GM19455 (cell line): ENCODE results near the gene SYNE1.
A peak's percentile ranks its signal among the peaks of the same experiment; 100 is the strongest.
"Not testable (repeated sequence)": the region's sequence is repeated elsewhere in the genome, so short reads cannot be mapped to it uniquely, and the experiment has no call there.

Experiments used
- ATAC-seq: cut with Tn5 transposase; IDR thresholded peaks from one replicate; pipeline ENCODE4 v1.9.1; 2021; ENCODE audit not compliant: unreplicated experiment

The SYNE1 gene, protein sequence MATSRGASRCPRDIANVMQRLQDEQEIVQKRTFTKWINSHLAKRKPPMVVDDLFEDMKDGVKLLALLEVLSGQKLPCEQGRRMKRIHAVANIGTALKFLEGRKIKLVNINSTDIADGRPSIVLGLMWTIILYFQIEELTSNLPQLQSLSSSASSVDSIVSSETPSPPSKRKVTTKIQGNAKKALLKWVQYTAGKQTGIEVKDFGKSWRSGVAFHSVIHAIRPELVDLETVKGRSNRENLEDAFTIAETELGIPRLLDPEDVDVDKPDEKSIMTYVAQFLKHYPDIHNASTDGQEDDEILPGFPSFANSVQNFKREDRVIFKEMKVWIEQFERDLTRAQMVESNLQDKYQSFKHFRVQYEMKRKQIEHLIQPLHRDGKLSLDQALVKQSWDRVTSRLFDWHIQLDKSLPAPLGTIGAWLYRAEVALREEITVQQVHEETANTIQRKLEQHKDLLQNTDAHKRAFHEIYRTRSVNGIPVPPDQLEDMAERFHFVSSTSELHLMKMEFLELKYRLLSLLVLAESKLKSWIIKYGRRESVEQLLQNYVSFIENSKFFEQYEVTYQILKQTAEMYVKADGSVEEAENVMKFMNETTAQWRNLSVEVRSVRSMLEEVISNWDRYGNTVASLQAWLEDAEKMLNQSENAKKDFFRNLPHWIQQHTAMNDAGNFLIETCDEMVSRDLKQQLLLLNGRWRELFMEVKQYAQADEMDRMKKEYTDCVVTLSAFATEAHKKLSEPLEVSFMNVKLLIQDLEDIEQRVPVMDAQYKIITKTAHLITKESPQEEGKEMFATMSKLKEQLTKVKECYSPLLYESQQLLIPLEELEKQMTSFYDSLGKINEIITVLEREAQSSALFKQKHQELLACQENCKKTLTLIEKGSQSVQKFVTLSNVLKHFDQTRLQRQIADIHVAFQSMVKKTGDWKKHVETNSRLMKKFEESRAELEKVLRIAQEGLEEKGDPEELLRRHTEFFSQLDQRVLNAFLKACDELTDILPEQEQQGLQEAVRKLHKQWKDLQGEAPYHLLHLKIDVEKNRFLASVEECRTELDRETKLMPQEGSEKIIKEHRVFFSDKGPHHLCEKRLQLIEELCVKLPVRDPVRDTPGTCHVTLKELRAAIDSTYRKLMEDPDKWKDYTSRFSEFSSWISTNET (N-terminal part only)

GRCh38 chr6:152637296-152638047, at the start of gene SYNE1:
SYNE1 (minus strand) TSS chr6:152637362; CDS start chr6:152628331, 9,031 bp downstream.
- ATAC-seq = no peak

DNA sequence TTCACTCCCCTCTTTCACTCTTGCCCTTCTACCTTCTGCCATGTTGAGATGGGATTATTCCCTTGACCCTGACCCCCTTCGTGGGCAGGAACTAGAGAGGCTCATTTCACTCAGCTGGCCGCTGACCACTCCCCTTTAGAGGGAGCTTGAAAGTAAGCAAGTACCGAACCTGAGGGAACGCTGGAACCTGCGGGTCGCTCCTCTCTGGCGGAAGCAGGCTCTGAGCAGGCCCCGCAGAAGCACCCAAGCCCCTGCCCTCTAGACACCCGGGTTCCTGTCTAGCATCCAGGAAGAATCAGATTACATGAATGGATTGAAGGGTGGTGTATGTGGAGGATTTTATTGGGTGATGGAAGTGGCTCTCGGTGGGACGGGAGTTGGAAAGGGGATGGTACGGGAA, 48.7 kb upstream of the SYNE1 start:
- ATAC-seq = no peak

DNA sequence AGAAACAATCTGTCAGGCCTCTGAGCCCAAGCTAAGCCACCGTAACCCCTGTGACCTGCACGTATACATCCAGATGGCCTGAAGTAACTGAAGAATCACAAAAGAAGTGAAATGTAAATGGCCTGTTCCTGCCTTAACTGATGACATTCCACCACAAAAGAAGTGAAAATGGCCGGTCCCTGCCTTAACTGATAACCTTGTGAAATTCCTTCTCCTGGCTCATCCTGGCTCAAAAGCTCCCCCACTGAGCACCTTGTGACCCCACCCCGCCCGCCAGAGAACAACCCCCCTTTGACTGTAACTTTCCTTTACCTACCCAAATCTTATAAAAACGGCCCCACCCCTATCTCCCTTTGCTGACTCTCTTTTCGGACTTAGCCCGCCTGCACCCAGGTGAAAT, 45.8 kb upstream of the SYNE1 start:
- ATAC-seq = not testable (repeated sequence)

- no peak for ATAC-seq
Observed at GRCh38 chr6:152682141-152682540, 45.0 kb upstream of the SYNE1 start.

DNA sequence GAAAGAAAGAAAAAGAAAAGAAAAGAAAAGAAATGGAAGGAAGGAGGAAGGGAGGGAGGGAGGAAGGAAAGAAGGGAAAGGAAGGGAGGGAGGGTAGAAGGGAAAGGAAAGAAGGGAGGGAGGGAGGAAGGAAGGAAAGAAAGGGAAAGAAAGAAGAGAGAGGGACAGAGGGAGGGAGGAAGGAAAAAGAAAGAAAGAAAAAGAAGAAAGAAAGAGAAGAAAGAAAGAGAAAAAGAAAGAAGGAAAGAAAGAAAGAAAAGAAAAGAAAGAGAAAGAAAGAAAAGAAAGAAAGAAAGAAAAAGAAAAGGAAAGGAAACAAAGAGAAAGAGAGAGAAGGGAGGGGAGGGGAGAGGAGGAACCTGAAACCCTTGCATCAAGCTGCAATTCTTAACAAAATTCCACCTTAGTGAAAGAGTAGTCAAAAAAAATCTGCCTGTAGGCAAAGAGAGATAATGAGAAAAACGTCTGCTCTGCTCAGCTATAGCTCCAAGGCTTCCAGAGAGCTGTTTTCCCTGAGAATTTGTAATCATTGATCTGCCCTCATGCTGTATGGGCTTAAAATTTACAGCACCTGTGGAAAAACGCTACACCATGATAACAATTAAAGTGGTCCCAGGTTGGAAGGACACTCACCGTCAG, 43.8 kb upstream of the SYNE1 start:
- ATAC-seq = no peak

DNA sequence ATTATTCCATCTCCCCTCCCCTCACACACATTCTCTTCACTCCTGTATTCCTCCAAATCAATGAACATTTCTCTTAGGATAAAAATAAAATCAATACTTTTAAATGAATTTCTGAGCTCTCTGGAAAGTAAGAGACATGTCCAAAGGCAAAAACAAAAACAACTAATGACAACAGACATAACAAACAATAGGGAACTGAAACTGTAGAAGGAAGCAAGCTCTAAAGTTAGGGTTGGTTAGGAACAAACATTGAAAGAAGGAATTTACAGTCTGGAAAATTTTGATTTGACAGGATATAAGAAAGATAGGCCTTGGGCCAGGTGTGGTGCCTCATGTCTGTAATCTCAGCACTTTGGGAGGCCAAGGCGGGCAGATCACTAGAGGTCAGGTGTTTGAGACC, 43.0 kb upstream of the SYNE1 start:
- ATAC-seq = no peak

- ATAC-seq = no peak
Observed at GRCh38 chr6:152673236-152673635, 36.1 kb upstream of the SYNE1 start.

DNA sequence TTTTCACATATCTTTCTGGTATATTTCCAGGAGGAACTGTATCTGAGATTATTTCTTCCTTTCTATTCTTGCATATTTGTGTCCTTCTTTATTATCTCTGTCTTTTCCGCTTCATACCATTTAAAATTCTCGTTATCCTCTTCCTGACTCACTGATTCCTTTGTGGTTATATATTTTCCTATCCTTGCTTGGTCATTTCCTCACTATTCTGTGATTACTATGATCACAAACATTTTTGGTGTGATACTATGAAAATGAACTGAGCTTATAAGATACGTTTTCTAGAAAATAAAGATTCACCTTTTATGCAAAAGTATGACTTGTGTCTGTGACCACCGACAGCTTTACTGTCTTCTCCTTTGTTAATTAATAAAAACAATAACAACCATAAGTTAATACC, 34.0 kb upstream of the SYNE1 start:
- ATAC-seq = no peak

DNA sequence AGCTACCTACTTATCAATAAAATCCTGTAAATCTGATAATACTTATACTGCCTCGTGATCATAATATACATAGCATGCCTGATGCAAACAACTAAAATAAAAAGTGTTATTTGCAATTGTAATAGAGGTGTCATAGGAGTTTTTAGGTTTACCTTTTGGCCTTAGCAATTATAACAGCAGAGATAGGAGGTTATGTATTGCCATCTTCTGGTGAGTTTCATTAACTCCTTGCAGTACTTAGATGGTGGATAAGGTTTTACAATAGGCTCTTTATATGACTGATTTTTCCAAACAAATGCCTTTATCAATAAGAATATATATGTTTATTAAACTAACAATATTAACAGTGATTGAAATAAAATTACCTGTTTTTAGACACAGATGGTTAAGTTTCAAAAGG, 32.7 kb upstream of the SYNE1 start:
- no peak for ATAC-seq

DNA sequence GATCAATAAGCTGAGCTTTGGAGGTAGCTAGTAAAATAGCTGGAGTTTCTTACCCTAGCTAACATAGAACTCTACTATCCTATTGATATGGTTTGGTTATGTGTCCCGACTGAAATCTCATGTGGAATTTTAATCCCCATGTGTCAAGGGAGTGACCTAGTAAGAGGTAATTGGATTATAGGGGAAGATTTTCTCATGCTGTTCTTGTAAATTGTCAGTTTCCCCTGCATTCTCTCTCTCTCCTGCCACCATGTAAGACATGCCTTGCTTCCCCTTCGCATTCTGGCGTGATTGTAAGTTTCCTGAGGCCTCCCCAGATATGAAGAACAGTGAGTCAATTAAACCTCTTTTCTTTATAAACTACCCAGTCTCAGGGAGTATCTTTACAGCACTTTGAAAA, 24.6 kb upstream of the SYNE1 start:
- no peak for ATAC-seq

GRCh38 chr6:152651986-152652385, 14.8 kb upstream of the SYNE1 start:
- no peak for ATAC-seq

GRCh38 chr6:152648105-152648504, 10.9 kb upstream of the SYNE1 start:
- ATAC-seq = no peak

DNA sequence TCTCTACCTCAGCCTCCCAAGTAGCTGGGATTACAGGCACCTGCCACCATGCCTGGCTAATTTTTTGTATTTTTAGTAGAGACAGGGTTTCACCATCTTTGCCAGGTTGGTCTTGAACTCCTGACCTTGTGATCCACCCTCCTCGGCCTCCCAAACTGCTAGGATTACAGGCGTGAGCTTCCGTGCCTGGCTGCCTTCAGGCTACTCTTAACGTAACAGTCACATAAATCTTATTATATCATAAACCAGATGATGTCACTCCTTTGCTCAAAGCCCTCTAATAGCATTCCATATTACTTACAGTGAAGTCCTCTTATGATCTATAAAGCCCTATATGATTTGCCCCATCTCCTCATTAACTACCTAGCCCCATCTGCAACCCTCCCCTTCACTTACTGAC, 9.6 kb upstream of the SYNE1 start:
- not testable (repeated sequence) for ATAC-seq

DNA sequence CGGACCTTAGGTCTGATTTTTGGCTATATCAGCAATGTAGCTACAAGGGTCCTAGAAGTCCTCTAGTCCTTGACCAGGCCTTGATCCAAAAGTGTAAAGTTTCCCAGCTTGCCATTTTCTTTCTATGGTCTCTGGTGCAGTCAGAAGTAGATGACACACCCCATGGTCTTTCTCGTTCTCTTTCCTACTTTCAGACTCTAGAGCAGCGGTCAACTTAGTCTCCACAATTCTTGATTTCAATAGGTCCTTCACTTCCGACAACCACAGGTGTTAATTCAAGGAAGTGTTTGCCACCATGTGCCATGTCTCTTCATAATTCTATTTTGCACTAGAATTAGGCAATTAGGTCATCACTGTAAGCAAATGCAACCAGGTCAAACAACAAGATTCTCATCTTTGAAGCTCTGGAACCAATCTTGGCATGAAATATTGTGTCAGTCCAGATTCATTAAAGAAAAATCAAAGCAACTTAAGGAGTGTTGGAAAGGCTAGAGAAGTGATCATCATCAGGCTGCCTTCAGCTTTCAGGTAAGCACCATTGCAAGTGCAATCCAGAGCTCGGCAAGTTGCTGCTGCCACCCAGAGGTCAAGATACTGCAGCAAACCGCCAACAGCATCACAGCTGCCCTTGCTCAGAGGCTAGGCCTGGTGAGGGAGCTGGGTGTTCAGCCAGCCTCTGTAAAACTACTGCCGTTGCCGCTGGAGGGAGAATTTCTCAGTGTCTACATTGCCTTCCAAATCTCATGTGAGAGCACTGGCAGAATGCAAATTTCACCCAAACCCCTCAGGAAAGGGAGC, 5.6 kb upstream of the SYNE1 start:
- ATAC-seq = peak; percentile 88

GRCh38 chr6:152636609-152637295, 410 bp downstream of the SYNE1 start:
- peak; percentile 46 for ATAC-seq

DNA sequence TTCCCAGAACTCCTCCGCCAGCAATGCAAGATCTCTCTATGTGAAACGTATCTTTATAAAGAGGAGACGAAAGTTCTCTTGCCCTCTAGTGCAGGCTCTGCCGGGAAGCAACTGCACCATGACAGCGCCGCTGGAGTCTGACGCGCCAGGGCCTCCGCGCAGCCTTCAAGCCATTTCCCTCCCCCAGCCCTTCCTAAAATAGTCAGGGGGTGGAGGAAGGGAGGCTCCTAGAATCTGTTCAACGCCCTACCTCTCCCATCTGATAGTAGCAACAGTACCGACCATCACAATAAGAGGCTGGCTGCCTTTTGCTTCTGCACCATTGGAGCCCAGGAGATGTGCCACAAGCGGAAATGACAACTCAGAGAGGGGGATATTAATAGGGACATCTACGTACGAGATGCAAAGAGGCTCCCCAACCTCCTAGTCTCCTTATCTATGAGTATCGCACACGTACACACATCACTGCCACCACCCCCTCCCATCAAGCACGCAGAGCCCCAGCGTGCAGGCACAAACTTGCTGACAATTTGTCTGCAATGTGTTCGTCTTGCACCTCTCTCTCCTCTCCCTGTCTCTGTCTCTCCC, 1.0 kb downstream of the SYNE1 start:
- peak; percentile 26 for ATAC-seq

DNA sequence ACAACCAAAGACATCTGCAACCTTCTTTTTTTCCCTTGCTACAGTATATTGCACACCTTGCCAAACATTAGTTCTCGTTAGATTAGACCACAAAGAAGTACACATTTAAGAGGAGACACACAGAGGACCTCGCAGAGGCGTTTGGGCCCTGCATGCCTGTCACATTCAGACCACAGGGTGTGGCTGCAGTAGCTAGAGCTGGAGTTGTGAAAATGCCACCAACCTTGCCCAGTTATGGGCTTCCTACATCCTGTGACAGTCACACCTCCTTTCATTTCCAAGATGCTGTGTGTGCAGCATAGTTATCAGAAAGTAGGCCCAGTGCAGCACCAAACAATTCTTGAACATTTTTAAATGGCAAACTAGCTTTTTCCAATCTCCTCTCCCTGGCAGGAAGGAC, 2.4 kb downstream of the SYNE1 start:
- peak; percentile 76 for ATAC-seq

DNA sequence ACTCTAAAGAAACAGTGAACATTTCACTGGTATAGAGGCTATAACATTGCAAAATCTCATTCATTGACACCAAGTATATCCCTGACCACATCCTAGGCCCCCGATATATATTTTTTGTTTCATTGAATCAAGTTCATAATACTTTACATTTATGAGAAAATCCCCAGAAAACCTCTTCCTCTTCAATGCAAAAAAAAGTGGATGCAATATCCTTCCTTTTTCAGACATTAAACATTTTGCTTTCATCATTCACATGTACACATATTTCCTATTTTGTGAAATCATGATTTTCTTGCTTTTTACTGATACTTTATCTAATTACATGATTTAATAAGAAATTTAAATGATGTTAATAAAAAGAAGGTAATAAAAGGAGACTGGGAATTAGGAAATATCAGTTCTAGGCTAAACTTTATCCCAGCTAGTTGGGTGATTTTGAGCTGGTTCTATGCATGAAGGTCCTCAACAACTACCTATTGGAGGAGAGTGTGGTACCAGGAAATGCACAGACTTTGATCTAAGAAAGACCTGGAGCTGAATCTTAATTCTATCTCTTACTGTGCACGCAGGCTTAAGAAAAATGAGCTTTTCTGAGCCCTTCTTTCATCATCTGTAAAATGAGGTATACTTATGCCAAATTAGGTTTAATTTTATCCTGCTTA, 4.9 kb downstream of the SYNE1 start:
- ATAC-seq = no peak
